ENCODE data around the gene CARMIL1.

CARMIL1 gene

GRCh38 chr6:25541228-25541627 lies 262.1 kb downstream of the CARMIL1 start:
- TF ChIP-seq, protein P1, sequence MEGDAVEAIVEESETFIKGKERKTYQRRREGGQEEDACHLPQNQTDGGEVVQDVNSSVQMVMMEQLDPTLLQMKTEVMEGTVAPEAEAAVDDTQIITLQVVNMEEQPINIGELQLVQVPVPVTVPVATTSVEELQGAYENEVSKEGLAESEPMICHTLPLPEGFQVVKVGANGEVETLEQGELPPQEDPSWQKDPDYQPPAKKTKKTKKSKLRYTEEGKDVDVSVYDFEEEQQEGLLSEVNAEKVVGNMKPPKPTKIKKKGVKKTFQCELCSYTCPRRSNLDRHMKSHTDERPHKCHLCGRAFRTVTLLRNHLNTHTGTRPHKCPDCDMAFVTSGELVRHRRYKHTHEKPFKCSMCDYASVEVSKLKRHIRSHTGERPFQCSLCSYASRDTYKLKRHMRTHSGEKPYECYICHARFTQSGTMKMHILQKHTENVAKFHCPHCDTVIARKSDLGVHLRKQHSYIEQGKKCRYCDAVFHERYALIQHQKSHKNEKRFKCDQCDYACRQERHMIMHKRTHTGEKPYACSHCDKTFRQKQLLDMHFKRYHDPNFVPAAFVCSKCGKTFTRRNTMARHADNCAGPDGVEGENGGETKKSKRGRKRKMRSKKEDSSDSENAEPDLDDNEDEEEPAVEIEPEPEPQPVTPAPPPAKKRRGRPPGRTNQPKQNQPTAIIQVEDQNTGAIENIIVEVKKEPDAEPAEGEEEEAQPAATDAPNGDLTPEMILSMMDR (IDR thresholded peaks at IDR 0.05; ENCODE audit: low read depth, low read length) = no peak
- H3K9me3 ChIP-seq = no peaks in the 10 kb centered on the region
- no peaks in the 10 kb centered on the region for H3K4me1 ChIP-seq
- no peaks in the 10 kb centered on the region for H3K36me3 ChIP-seq
- DNase-seq = no peak
- H3K27me3 ChIP-seq = no peaks in the 10 kb centered on the region
- H3K4me3 ChIP-seq (ENCODE audit: low read depth, low read length) = no peak overlapping the region

GRCh38 chr6:25542984-25543910 lies 264.1 kb downstream of the CARMIL1 start:
- DNase-seq = no peak
- H3K4me3 ChIP-seq (ENCODE audit: low read depth, low read length) = no peak overlapping the region
- H3K27me3 ChIP-seq = no peaks in the 10 kb centered on the region
- no peaks in the 10 kb centered on the region for H3K36me3 ChIP-seq
- H3K9me3 ChIP-seq = no peaks in the 10 kb centered on the region
- TF ChIP-seq, protein P1 (IDR thresholded peaks at IDR 0.05; ENCODE audit: low read depth, low read length) = no peak
- no peaks in the 10 kb centered on the region for H3K4me1 ChIP-seq

DNA sequence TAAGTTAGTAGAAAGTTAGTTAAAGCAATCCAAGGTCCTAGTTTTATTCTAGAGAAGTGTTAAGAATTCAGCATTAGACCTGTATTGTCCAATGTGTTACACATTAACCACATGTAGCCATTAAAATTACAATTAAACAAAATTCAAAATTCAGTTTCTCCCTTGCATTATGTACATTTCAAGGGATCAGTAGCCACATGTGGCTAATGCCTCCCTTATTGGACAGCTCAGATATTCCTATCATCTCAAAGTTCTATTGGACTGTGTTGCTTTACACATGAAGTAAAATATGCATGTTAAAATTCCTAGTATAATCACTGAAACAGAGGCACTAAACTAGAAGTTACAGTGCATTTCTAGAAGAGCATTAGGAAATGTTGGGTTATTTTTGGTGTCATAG lies 265.7 kb downstream of the CARMIL1 start:
- H3K9me3 ChIP-seq = no peaks in the 10 kb centered on the region
- no peak for DNase-seq
- H3K36me3 ChIP-seq = no peaks in the 10 kb centered on the region
- H3K27me3 ChIP-seq = no peaks in the 10 kb centered on the region
- 0 out of 2 replicates have a peak, but pooled peaks cover 2% of the 10 kb centered on the region for H3K4me1 ChIP-seq
- H3K4me3 ChIP-seq (ENCODE audit: low read depth, low read length) = no peak overlapping the region
- TF ChIP-seq, protein P1 (IDR thresholded peaks at IDR 0.05; ENCODE audit: low read depth, low read length) = no peak

GRCh38 chr6:25547797-25548196 lies 268.6 kb downstream of the CARMIL1 start:
- H3K36me3 ChIP-seq = no peaks in the 10 kb centered on the region
- H3K4me3 ChIP-seq (ENCODE audit: low read depth, low read length) = no peak overlapping the region
- no peaks in the 10 kb centered on the region for H3K27me3 ChIP-seq
- H3K9me3 ChIP-seq = no peaks in the 10 kb centered on the region
- no peak for DNase-seq
- H3K4me1 ChIP-seq = 0 out of 2 replicates have a peak, but pooled peaks cover 2% of the 10 kb centered on the region
- TF ChIP-seq, protein P1 (IDR thresholded peaks at IDR 0.05; ENCODE audit: low read depth, low read length) = no peak

DNA sequence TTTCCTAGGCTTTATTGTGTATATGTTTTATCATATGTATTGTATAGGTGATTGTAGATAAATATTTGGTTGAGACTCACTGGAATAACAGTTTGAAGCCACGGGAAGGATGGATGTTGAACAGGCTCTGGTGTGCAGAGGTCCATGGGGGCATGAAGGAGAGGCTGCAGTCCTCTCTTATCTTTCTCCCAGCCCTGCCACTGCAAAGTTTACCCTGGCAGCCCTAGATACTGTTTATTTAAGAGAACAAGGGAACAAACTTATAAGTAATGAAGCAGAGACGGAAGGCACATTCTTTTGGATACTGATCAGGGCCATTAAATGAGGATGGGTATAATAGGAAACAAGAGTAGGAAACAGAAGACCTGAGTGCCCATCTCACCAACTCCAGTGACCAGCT lies 269.3 kb downstream of the CARMIL1 start:
- TF ChIP-seq, protein P1 (IDR thresholded peaks at IDR 0.05; ENCODE audit: low read depth, low read length) = no peak
- Histone ChIP-seq H3K4me1 (0 out of 2 replicates have a peak, but pooled peaks cover 2% of the 10 kb centered on the region), H3K36me3 (no peaks in the 10 kb centered on the region), H3K9me3 (no peaks in the 10 kb centered on the region), H3K4me3 (ENCODE audit: low read depth, low read length) (no peak overlapping the region), H3K27me3 (no peaks in the 10 kb centered on the region)
- DNase-seq = no peak

DNA sequence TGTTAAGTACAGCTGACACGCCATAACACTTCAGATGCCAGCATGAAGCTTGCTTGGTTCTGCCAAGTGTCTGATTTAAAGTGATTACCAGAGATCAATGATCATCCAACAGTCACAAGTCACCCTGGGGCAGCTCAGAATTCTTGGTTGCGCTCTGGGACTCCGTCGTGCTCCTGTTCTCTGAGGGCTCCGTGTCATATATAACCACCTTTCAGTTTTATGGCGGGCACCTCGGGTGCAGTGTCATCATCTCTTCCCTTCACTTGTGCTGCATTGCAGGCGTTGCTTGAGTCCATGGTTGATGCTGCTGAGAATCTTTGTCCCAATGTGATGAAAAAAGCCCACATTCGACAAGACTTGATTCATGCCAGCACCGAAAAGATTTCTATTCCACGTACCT lies 271.5 kb downstream of the CARMIL1 start:
- Histone ChIP-seq H3K36me3 (no peaks in the 10 kb centered on the region), H3K9me3 (no peaks in the 10 kb centered on the region), H3K4me1 (peaks cover 6% of the 10 kb centered on the region; the same call in 1 of the 2 replicates), H3K27me3 (no peaks in the 10 kb centered on the region), H3K4me3 (ENCODE audit: low read depth, low read length) (no peak overlapping the region)
- TF ChIP-seq, protein P1 (IDR thresholded peaks at IDR 0.05; ENCODE audit: low read depth, low read length) = no peak
- DNase-seq = no peak

All from BE2C (cell line).